WTC11 (cell line): Measurements from ENCODE around the gene KRT80.

Experiments
- ATF2 ChIP-seq: sonication (generic); formaldehyde crosslinking; IDR thresholded peaks from 2 replicates; pipeline ENCODE4 v1.8.1; 2022; ENCODE audit warnings: low read depth, missing genetic modification reagents, borderline replicate concordance
- ATF3 ChIP-seq: sonication (generic); formaldehyde crosslinking; conservative IDR thresholded peaks from 2 replicates; pipeline ENCODE4 v1.8.1; 2022; ENCODE audit warnings: mild to moderate bottlenecking, missing genetic modification reagents
- CTCF ChIP-seq: fragments of 200-600 bp; IDR thresholded peaks from 2 replicates; pipeline ENCODE4 v1.8.0; 2022; ENCODE audit warnings: antibody characterized with exemption
- ESRRA ChIP-seq: sonication (generic); formaldehyde crosslinking; IDR thresholded peaks from 2 replicates; pipeline ENCODE4 v1.8.1; 2022; ENCODE audit warnings: mild to moderate bottlenecking, missing genetic modification reagents, borderline replicate concordance
- FOXJ3 ChIP-seq: sonication (generic); formaldehyde crosslinking; IDR thresholded peaks from 2 replicates; pipeline ENCODE4 v1.9.0; 2021; ENCODE audit warnings: missing genetic modification reagents, mild to moderate bottlenecking, borderline replicate concordance
- HMGXB4 ChIP-seq: sonication (generic); formaldehyde crosslinking; IDR thresholded peaks from 2 replicates; pipeline ENCODE4 v1.8.1; 2023; ENCODE audit warnings: mild to moderate bottlenecking, moderate library complexity, missing genetic modification reagents
- JUN ChIP-seq: sonication (generic); formaldehyde crosslinking; IDR thresholded peaks from 2 replicates; pipeline ENCODE4 v1.8.0; 2023; ENCODE audit warnings: mild to moderate bottlenecking, missing genetic modification reagents
- NR3C1 ChIP-seq: sonication (generic); formaldehyde crosslinking; conservative IDR thresholded peaks from 2 replicates; pipeline ENCODE4 v1.8.1; 2023; ENCODE audit warnings: low read depth, mild to moderate bottlenecking, missing genetic modification reagents
- PRRX2 ChIP-seq: fragments of 250-450 bp; sonication (Bioruptor Pico); IDR thresholded peaks from 2 replicates; pipeline ENCODE4 v1.8.0; 2021; ENCODE audit warnings: mild to moderate bottlenecking
- ZSCAN18 ChIP-seq: fragments of 250-450 bp; sonication (Bioruptor Pico); IDR thresholded peaks from 2 replicates; pipeline ENCODE4 v2.1.2; 2022; ENCODE audit warnings: mild to moderate bottlenecking, moderate library complexity

GRCh38 chr12:52238916-52239646, 47.3 kb upstream of the KRT80 start:
- no peak for TF ChIP-seq CTCF
- TF ChIP-seq ATF3 = no peak
- no peak for TF ChIP-seq FOXJ3 (CRISPR knock-in tag)
- no peak for TF ChIP-seq ATF2 (CRISPR knock-in tag)
- TF ChIP-seq ZSCAN18 (CRISPR knock-in tag) = no peak
- TF ChIP-seq ESRRA = no peak
- no peak for TF ChIP-seq PRRX2 (CRISPR knock-in tag)
- no peak for TF ChIP-seq JUN (CRISPR knock-in tag)
- TF ChIP-seq HMGXB4 (CRISPR knock-in tag) = no peak
- no peak for TF ChIP-seq NR3C1 (CRISPR knock-in tag)
